Activated CD4-positive, CD25-positive, alpha-beta regulatory T cell treated with anti-CD3 and anti-CD28 coated beads, Interleukin-2, amount 50 U/mL, for 16 hours (primary cell): ENCODE measurements around the gene UXS1.

Source experiments
- DNase-seq: peaks from one replicate; pipeline ENCODE4 v3.0.0-alpha.2; 2020; ENCODE audit warnings: low read depth, low spot score

The UXS1 gene

DNA sequence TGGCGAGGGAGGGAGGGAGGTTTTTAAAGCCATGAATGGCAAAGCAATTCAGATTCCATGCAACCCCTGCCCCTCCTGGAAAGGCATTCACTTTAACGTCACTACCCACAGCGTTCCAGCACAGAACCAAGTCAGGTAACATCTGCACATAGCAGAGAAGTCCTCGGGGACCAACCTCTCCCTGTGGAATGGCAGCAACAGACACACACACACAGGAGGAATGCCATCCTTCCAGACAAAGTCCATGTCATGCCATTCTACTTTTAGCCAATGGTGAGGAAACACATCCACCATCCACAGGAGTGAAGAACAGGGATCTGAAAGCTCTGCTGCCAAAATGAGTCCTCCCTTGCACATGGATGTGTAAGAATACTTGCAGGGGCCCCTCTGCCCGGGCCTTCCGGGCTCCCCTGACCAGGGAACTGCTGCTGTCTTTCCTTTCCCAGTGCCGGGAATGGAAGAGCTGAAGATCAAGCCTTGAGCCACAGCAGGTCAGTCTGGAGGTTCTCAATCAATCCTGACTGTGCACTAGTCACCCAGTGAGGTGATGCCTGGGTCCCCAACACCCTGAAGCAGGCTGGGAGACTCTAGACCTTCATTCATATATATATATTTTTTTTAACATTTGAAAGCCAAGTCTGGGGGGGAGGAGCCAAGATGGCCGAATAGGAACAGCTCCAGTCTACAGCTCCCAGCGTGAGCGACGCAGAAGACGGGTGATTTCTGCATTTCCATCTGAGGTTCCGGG lies 63.7 kb downstream of the UXS1 start:
- DNase-seq = no peak

DNA sequence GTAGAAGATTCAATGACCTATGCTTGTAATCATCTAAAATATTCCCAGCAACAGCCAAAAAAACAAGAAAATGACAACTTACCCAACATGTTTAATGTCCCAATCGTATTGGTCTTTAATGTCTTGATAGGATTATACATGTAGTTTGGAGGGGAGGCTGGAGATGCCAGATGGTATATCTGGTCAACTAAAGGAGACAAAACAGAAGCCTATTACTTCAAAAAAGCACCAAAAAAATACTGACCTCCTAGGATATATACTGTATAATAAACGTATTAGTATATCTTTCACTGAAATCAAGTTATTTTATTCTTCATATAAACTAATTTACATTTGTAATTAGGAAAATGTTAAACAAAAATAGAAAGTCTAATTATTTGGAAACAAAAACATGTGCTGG lies 64.5 kb downstream of the UXS1 start:
- DNase-seq = no peak

DNA sequence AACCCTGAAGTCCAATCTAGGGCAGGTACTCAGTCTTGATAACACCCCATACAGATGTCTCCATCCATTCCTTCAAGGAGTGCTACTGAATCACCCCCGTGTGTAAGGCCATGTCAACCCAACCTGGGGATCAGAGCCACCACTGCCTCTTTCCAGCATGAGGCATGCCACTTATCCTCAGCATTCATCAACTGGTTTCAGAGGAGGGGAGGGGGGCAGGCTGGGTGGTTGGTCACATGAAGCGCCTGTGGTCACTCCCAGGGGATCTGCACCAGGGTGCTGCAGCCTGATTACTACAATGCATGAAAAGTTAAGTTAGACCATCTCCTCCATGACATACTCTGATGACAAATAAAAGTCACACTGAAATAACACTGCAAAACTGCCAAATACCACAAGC lies 65.0 kb downstream of the UXS1 start:
- no peak for DNase-seq

DNA sequence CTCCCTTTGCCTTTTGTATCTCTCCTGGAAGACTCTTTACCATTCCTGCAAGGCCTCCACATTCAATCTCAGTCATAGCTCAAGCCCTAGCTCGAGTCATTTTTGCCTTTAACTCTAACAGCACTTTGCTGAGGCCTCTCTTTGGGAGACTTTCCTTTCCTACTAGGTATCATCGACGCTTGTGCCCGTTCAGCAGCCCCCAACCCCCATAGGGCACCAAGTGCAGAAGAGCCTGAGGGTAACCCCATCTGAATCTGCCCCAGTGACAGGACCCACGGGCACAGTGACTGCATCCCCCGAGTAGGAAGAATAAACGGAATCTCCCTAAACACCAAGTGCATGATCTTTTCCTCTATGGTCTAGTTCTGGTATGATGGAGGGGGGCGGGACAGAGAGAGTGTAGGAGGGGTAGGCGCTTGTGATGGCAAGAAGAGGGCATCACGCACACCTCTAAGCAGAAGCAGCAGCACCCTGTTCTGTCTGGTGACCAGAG lies 66.3 kb downstream of the UXS1 start:
- DNase-seq = no peak

DNA sequence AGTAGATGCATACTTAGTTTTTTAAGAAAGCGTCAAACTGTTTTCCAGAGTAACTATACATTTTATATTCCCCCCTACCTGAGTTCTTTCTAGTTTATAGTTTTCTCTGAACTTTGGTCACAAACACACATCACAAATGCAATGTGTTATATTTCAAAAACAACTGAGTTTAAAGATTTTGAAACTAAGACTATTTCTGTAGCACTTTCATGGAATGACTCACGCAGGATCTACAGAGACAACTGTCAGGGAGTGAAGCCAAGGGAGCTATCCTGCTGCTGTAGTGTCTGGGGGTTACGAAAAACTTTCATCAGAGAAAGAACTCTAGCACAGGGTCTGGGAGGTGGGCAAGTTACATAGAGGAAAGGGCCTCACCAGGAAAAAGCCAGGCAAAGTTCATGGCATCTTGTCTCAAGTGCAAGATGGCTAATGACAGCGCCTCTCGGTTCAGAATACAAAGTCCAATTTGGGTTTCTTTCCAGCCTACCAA lies 66.8 kb downstream of the UXS1 start:
- DNase-seq = no peak

DNA sequence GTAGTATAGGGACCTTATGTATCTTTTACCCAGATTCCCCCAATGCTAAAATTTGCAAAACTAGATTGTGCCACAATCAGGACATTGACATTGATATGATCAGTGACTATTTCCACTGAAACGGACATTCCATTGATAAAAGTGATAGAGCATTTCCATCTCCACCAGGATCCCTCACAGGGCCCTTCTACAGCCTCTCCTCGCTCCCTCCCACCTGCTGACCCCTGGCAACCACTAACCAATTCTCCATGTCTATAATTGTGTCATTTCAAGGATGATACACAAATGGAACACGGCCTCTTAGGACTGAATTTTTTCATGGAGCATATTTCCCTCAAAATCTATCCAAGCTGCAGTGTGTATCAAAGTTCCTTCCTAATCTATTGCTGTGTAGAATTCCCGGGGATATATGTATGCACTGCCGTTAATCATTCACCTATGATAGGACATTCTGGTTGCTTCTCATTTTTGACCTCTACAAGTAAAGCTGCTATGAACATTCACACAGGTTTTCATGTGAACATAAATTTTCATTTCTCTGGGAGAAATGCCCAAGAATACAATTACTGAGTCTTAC lies 67.3 kb downstream of the UXS1 start:
- no peak for DNase-seq

DNA sequence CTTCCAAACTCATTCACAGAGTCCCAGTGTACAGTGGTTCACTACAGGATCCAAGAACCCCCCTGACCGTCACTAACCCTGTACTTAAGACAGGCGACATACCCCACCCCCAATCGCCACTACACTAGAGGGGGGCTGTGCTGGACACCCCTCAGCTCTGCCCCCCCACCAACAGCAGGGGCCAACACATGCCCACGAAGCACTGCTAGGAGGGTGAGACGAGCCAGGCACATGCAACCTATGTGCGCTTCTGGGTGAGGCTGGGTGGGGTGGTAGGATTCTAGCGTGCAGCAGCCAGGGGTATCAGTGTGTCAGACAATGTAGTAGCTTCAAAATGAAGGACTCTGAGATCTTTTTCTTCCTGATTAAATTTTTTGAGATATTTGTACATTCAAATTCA lies 67.8 kb downstream of the UXS1 start:
- no peak for DNase-seq

DNA sequence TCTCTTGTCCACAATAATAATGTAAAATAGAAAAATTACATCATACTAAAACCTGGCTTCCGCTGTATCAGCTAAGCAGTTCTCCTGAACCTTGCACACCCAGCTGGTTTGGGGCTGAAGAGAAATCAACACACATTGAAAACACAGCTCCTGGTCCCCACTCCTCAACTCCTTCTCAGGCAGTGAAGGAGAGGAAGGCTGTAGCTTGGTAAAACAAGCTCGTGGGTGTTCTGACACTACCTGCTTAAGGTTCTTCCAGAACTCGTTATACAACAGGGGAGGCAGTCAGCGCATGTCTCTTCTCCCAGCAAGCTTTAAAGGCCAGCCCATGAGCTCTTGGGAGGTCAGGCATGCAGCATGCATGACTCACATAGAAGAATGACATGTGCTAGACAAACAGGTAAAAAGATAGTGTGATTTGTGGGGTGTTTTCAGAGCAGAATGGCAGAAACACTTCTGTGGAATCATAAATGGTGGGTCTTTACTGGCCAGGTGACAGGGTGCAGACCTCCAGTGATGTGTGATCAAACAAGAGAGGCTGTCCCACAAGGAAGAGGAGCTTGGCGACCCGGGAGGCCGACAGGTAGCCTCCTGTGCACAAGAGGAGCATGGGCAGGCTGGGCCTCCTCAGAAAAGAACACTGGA lies 69.1 kb downstream of the UXS1 start:
- no peak for DNase-seq

DNA sequence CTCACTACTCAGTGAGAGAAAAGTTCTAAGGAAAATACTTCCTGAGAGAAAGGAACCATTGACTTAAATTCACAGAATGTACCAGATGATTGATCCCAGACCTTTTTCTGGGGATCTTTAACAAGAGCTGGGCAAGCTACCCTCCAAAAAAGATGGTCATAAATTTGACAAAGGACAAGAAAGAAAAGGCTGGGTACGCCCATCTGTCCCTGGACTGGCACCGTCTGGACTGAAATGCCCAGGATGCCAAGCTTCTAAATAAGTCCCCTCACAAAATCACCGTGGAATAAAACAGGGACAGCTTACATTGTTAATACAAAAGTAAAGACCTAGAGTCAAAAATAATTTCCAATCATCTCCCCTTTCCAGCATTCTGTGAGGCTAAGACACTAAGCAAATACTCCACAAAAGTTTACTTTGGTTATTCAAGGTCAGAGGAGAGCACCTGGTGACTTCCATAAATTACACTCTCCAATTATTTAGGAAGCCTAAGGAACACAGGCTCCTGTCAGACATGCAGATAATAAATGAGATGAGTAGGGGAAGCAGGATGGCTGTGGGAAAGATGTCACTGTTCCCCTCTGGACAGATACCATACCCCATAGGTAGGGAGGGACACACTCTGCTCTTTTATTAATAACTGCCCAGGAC lies 69.9 kb downstream of the UXS1 start:
- no peak for DNase-seq

DNA sequence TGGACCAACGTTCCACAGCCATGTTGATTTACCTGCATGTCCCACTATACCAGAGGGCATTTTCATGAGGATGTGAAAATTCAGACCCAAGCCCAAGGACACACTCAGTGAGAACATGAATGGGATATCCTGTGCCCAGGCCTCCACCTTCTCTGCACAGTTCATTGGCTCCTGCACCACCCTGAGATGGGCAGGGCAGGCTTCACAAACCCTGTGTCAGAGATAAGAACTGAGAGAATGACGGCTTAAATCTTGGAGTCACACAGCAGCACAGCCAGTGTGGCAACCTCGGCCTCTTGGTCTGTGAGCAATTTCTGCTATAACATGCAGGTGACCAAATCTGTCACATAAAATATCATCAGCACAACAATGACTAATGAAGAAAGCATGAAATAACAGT lies 71.9 kb downstream of the UXS1 start:
- DNase-seq = no peak

DNA sequence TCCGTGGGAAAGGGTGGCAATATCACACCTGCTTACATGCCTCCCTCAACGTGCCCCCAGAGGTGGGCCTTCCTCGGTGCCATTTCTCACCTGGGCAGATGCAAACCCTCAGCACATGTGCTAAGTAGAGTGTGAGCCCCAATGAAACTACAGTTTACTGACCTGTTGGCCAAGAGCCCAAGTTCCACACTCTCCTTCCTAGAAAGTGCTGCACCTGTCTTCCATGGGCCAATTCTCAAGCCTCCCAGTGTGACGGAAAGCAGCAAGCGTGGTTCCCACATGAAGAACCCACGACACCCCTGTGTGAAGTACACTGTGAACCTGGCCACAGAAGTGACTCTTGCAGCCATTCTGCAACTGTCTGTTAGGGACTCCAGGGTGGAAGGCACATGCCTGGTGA lies 73.7 kb downstream of the UXS1 start:
- DNase-seq = no peak

DNA sequence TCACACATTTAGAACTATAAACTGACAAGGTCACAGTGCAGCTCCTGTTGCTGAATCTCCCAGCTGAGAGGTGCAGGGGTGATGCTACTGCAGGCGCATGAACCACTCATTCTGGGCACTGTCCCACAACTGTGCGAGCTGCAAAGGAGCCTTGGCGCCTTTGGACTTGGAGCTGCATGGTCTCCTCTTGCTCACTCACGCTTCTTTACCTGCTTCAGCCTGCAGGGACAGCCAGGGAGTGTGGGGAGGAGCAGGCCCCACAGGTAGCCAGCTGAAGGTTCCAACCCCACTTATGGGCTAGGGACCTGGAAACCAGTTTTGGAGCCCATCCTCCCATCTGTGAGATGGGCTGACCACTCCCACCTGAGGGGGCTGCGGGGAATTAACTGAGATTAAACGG lies 75.0 kb downstream of the UXS1 start:
- DNase-seq = no peak

DNA sequence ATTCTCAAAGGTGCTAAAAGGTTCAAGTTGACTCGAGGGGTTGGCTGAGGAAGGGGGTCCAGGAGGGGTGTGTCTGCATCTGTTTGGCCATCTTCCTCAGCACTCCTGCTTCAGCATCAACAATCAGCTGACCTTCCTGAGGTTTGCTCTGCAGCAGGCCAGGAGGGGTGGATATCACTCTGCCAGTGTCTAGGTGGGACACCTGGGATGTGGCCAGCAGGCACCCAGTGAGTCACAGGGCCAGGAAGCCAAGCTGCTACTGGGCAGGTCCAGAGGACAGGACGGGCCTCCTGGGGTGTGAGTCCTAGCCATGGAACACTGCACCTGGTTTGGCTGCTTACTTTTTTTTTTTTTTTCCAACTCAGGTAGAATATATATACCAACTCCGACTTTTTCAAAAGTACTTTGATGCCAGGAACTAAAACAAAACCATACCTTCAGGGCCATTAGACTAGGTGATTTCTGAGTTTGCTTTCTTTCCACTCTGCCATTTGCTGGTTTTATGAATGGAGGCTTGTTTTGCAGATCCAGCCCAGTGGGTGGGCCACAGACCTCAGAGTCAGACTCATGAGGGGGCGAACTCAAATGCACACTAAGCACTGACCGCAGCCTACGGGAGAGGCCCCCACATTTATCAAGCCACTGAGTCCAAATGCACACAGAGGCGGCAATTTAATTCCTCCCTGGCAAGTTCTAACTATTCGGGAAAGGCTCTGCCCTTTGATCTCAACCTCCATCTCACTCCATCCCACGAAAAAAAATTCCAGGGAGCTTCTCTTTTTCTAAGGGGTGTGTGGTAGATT lies 76.0 kb downstream of the UXS1 start:
- DNase-seq = no peak

DNA sequence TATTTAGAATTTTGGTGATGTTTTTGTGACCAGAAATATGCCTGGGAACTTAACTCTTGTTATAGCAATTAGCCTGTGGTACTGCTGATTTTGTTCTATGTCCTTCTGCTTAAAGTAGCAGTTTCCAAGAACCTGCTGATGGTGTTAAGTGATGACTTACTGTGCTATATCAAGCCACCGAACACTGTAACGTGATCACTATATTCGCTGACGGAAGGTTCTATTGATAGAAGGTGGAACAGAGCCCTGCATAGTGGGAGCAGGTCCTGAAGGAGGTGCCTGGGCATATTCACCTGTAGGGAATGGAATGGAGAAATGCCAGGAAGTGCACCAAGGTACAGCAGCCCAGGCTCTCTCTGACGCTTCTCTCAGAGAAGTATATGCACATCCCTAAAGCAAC lies 76.8 kb downstream of the UXS1 start:
- no peak for DNase-seq

DNA sequence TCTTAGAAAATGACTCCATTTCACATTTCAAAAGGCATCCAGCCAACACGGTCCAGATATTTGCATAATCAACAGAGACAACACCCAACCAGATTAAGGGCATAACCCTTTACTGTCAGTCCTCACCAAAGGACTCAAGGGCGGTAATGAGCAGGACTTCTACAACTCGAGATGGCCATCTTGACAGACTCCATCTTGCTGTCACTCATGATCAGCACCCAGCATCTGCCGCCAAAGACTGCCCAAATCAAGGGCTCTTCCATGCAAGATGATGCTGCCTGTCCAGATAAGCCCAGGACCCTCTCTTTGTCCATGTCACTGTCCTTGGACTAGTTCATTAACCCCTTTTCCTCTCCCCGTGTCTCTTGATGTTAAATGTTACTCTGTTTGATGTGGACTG lies 77.9 kb downstream of the UXS1 start:
- DNase-seq = no peak

DNA sequence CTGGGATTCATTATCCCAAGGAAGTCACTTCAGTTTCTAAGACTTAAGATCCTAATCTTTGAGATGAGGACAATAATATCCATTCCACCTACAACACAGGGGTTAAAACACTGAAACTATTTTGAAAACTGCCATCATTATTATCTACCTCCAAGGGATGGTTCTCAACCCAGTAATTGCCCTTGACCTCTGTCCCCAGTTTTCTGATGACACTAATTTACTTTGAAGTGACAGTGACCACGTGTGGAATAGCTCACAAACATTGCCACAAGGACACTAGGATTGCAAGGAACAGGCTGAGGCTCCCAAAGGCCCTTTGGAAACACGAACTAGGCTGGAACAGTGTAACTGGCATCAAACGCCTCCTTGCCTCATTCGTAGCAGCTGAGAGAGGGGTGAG lies 78.4 kb downstream of the UXS1 start:
- no peak for DNase-seq

DNA sequence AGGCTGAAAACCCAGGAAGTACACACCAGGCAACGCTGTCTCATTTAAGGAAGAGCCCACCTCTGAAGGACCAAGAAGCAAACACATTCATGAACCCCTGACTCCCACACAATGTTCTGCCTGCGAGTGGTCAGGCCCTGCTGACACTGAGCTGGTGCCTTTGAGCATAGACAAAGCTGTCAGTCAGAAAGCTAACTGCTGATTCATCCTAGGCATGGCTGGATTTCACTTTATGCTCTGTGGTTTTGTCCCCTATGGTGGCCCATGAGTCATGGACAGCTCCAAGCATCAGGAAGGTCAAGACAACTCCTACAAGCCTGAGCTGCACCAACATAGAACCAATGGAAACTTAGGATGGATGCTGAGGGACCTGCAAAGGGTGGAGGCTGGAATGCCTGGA lies 78.9 kb downstream of the UXS1 start:
- no peak for DNase-seq

DNA sequence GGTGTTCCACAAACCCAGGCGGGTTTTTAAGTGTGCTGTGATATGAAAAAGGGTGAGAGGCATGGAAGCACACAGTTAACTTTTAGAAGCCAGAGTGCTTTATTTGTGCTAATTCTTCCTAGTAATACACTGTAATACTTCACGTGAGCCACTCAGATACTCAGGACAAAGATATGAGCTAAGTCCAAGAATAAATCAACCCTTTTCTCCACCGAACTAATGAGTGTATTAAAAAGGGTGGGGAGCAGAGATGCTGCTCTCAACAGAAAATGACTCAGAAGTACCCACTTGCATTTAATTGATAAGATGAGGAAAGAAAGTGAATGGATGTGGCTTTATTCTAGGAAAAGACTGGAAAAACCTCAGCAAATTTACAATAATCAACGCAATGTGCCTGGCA lies 79.9 kb downstream of the UXS1 start:
- no peak for DNase-seq

DNA sequence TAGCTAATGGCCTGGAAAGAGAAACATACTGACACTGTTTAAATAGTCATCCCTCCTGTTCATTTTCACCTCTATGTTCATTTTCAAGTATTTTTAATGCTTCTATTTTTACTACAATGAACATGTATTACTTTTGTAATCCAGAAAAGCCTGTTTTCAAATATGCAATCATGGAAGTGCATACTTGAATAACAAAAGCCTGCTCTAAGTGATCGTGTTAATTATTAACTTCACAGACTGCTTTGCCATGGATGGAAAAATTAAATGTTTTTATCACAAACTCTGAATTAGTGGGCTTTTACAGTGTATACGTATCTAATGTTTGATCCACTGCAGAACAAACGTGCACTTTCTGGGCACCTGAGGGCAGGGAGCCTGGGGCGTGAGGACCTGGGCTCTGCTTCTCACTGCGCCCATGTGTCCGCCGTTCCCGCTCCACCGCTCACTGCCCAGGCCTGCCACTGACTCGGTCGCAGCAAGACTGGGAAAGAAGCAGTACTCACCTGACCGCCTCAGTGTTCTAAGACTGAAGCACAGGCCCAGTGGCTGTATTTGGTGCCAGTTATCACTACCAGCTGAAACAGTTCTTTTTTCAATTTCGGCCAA lies 80.6 kb downstream of the UXS1 start:
- no peak for DNase-seq

DNA sequence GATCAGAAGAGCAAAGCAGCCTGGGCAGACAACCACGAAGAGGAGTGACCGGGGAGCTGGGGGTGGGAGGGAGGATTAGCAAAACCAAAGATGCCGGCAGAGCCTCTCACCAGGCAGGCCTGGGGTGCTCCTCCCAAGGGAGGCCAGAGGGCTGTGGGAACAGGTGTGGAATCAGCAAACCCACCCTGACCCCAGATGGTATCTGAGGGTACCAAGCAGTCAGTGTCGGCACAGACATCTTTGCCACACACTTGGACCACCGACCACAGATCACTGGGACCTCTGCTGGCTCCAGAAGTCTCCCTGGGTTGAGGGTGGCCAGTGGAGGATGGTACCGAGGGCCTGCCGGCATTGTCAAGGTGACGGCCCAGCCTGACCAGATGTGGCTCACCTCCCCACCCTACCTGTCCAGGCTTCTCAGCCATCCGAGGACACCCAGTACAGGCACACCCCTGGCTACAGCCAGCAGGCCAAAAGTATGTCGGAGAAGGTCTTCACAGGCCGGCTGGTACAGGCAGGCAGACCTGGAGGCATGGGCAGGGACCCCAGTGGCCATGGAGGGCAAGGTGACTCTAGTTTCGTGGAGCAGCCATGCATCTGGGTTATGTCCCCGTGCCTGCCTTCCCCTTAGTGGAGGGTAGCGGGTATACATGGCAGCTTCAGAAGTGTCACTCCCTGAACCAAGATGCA lies 82.1 kb downstream of the UXS1 start:
- no peak for DNase-seq
